HL-60/S4 (cell line): ENCODE measurements around the gene PAIP1.
"Not testable (repeated sequence)": the region's sequence is repeated elsewhere in the genome, so short reads cannot be mapped to it uniquely, and the experiment has no call there.

Experiments used
- in situ Hi-C: fragments of 300-500 bp; cut with MboI; formaldehyde crosslinking; loops from 2 replicates; pipeline ENCODE4 v1.14.3; 2022; ENCODE audit warnings: low sequenced_read_pairs

The PAIP1 gene

DNA sequence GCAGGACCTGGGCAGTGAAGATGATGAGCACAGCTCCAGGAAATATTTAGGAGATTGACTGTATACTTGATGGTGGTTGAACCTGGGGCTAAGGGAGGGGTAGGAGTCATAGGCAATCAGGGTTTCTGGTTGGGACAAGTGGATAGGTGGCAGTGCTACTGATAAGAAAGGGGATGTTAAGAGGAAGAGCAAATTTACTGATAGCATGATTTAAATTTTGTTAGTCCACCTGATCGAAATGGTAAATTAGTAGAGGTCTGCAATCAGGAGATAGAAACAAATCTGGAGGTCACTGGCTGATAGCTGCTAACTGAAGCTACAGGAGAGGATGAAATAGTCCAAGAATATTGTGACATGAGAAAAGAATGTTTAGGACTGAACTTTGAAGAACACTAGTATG, 36.3 kb downstream of the PAIP1 start:
- in situ Hi-C loops: no loop called here

- in situ Hi-C loops: no loop called here
These were observed 41.2 kb downstream of the PAIP1 start for GRCh38 chr5:43515678-43516048.

DNA sequence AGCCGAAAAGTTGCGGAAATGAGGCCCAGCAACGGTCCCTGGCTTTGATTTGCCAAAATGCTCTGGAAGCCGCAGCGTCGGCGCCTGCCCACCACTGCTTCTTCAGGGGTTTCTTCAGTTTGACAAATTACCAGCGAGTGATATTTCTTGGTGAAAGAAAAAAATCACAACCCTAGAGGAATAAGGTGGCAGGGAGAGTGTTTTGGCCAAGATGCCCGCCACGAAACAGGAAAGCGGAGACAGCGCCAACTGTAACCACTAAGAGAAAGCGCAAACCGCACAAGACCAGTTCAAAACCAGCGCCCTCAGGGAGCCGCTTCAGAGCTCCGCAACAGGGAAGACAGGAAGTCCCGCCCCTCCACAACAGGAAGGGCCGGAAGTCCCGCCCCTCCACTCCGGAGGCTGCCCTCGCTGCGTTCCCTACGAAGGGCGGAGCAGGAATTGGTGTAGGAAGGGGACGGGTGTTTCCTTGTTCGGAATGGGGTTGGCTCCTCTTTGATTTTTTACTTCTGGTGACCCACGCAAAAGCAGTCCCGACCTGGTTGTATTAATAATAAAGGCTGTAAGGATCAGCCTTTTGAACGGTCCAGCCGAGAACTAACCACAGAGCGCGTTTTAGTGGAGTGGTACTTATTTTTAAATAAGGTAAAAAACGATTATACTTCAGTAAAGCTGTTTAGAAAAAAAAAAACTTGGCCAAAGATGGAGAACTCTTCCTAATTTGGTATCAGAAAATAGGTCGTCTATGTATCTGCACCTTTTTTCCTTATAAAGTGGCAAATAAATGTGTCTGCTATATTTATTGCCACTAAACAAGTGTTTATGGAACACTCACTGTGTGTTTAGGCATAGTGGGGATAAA, 41.8 kb downstream of the PAIP1 start, which contains the start of gene C5orf34:
C5orf34 (minus strand) TSS at position 333 of the 862 bp plus-strand sequence. CDS start 5,809 bp downstream, outside the sequence.
- in situ Hi-C loops: no loop called here

GRCh38 chr5:43514471-43514815, 42.4 kb downstream of the PAIP1 start:
- in situ Hi-C loops: no loop called here

DNA sequence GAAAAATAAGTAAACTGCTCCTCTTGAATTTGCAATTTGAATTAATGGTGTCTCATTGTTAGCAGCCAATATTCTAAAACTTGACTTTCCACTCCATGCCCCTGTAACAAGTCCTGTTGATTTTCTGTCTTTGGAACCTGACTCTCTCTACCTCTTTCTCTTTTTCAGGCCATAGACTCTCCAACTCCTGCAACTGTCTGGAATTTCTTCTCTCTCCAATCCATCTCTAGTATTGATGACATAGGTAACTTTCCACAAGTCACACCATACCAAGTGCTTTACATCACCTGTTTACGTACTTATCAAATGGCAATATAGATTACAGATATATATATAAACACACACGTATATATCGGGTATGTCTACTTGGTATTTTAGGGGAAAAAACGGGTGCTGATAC, 42.9 kb downstream of the PAIP1 start:
- in situ Hi-C loops: no loop called here

- in situ Hi-C loops: not testable (repeated sequence)
These were observed 45.8 kb downstream of the PAIP1 start for GRCh38 chr5:43511062-43511461.

- in situ Hi-C loops: no loop called here
These were observed 58.3 kb downstream of the PAIP1 start for GRCh38 chr5:43498581-43498980.

- in situ Hi-C loops: no loop called here
These were observed 59.4 kb downstream of the PAIP1 start for GRCh38 chr5:43497311-43498104.

DNA sequence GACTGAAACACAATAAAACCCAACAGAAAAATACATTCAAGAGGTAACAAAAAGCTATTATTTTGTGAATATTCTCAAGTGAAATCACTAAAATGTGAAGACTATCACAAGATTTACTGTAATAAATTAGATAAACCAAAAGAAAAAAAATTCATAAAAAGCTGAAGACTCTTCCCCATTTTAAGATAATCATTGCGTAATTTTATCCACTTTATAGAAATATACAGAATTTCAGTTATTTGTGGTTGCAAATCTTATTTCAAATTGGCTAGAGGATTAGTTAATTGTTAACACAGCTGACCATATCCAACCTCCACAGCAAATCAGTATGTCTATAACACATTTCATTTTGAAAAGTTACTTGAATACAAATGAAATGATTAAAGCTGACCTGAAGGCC, 65.6 kb downstream of the PAIP1 start:
- in situ Hi-C loops: no loop called here

DNA sequence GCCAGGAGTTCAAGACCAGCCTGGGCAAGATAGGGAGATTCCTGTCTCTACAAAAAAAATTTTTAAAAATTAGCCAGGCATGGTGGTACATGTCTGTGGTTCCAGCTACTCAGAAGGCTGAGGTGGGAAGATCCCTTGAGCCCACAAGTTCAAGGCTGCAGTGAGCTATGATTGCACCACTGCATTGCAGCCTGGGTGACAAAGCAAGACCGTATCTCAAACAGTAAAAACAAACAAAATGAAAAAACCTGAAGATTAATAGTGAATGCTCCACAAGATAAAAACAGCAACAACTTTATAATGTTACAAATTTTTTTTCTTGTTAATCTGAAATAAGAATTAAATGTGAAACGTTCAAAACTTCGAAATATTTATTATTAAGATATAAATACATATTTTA, 70.5 kb downstream of the PAIP1 start:
- in situ Hi-C loops: no loop called here

DNA sequence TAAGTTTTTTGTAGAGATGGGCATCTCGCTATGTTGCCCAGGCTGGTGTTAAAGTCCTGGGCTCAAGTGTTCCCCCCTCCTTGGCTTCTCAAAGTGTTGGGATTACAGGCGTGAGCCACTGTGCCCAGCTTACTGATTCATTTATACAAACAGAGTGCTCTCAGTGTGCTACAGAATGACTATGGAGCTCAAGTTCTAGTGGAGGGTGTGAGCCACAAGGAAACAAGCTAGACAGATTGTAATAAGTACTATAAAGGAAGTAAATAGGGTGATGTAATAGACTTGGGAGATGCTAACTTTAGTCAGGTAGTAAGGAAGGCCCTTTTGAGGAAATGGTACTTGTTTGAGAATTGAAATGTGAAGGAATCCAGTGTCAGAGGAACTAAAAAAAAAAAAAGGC, 71.5 kb downstream of the PAIP1 start:
- in situ Hi-C loops: no loop called here

- in situ Hi-C loops: no loop called here
These were observed 72.6 kb downstream of the PAIP1 start for GRCh38 chr5:43484106-43484849.

DNA sequence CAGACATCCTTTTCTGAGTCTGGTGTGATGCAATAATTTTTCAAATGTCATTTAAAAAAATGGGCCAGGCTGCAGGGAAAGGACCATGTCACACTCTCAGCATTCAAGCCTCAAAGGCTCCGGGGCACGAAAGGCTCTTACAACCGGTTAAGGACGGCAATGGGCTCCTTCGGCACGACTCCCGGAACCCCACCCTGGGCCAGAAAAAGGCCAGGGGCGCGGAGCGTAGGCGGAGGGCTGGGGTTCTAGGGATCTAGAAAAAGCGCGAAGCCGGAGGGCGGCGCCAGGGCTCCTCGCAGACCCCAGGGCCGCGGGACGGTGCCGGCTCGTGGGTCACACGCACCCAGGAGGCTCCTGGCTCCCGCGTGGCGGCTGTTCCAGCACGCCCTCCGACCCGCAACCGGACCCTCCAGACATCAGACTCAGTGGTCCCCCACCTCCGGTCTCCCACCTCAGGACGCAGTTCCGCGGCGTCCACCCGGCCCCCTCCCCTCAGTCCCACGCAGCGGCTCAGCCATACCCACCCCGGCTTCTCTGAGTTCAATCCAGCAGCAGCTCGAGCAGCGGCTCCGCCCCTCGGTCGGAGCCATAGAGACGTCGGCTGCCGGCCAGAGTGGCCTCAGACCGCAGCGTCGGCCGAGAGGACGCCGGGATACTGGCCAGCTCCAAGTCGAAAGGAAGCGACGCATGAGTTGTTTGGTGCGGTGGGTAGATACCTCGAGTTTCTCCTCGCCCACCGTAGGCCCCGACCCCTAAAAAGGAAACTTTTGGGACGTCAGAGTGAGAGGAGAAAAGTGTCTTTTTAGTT, 73.4 kb downstream of the PAIP1 start, which contains the start of gene TMEM267:
TMEM267 (minus strand) TSS at position 568 of the 808 bp plus-strand sequence. CDS start 29,896 bp downstream, outside the sequence.
- in situ Hi-C loops: no loop called here

DNA sequence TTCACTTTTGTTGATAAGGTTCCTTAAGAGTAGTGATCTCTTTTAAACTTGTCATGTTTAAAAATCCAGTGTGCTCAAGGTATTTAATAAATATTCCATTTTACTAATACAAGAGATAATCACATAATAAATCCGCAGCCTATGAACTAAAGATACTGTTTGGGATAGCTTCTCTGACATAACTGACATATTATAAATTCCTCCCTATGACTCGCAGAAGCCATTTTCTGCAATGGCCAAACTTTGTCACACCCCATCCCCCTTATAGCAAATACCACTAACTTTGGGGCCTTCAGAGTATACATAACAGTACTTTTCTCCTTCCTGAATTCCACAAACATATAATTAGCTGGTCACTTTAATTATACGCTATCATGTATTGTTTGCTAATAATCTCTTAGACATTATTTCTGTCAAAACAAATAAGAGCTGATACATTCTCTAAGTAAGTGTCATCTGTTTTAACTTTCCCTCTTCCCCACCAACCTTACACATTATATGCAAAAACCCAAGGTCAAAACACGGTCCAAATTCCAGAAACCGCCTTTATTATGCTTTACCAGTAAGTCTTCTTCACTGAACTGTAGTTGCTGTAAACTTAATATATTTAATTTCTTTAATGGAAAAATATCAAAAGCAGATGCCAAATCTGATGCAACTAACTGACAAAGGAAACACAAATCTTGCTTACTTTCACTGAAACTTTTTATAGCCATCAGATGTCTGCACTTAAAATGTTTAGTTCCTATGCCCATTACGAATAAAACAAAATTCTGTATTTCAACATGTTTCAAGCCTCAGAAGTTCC, 74.2 kb downstream of the PAIP1 start:
- in situ Hi-C loops: no loop called here
